Lung (tissue), 12 donors: ENCODE results near the gene CHMP4A. TPM values are rescaled to one million over a fixed set of nuclear protein-coding genes. Genes with fewer than 3 reads are reported as not detected.

Experiments used
- ATAC-seq: fragments of 200-7000 bp; cut with Tn5 transposase; one replicate; pipeline ENCODE4 v1.9.1; 2020; ENCODE audit warnings: moderate number of reproducible peaks; ENCODE audit not compliant: insufficient read depth, low FRiP score
- DNase-seq, 3 donors: peaks; one replicate each; pipeline ENCODE4 v3.0.0-alpha.2; 2013 to 2017
- H3K27ac ChIP-seq, 2 donors: one replicate each; pipeline ENCODE4 v1.5.1; 2013; ENCODE audit warnings: mild to moderate bottlenecking in 2 of 2, moderate library complexity in 2 of 2, control low read depth in 1 of 2, inconsistent platforms in 1 of 2, low read depth in 1 of 2, low read length in 1 of 2
- H3K27me3 ChIP-seq, 3 donors: one replicate each; pipeline ENCODE4 v1.5.1; 2013; ENCODE audit warnings: low read length in 2 of 3; ENCODE audit not compliant: control insufficient read depth in 3 of 3, insufficient read depth in 3 of 3
- H3K36me3 ChIP-seq, 4 donors: one replicate each; pipeline ENCODE4 v1.5.1; 2013; ENCODE audit warnings: low read length in 4 of 4, mild to moderate bottlenecking in 1 of 4, moderate library complexity in 1 of 4; ENCODE audit not compliant: control insufficient read depth in 4 of 4, insufficient read depth in 4 of 4
- H3K4me1 ChIP-seq, 5 donors: one replicate each; pipeline ENCODE4 v1.5.1; 2013; ENCODE audit warnings: low read length in 5 of 5, mild to moderate bottlenecking in 2 of 5, moderate library complexity in 1 of 5; ENCODE audit not compliant: control insufficient read depth in 5 of 5, insufficient read depth in 5 of 5
- H3K4me3 ChIP-seq: one replicate; pipeline ENCODE4 v1.5.1; 2013; ENCODE audit warnings: mild to moderate bottlenecking, control low read depth, moderate library complexity
- H3K9ac ChIP-seq, 2 donors: one replicate each; pipeline ENCODE4 v1.5.1; 2013; ENCODE audit warnings: low read length in 2 of 2, control low read depth in 1 of 2; ENCODE audit not compliant: insufficient read depth in 1 of 2
- H3K9me3 ChIP-seq, 4 donors: one replicate each; pipeline ENCODE4 v1.5.1; 2013; ENCODE audit warnings: low read length in 3 of 4, mild to moderate bottlenecking in 1 of 4, moderate library complexity in 1 of 4; ENCODE audit not compliant: control insufficient read depth in 4 of 4, insufficient read depth in 3 of 4
- WGBS, 2 donors: extraction: QIAGEN DNeasy Blood & Tissue Kit; methylation state at CpG; one replicate each; pipeline ENCODE4 v1.1.7; 2013; 5-methylcytosine and 5-hydroxymethylcytosine counted together
- polyA plus RNA-seq, 2 donors: library from polyadenylated mRNA; stranded (reverse); fragments of 200-250 nt; gene quantifications; one replicate each; pipeline ENCODE4 v1.2.1, GENCODE V29; 2013
- total RNA-seq, 2 donors: library from RNA; depleted of rRNA in 1 of 2; stranded (reverse); fragments of >200 nt in 1 of 2; gene quantifications; one replicate each; pipeline ENCODE4 v1.2.1, GENCODE V29; 2014 to 2021
- TF ChIP-seq, protein P1 (sequence below): IDR thresholded peaks from 2 replicates; pipeline ENCODE4 v1.5.1; 2012; ENCODE audit warnings: mild to moderate bottlenecking; ENCODE audit errors: control extremely low read depth, extremely low read depth
- donor health status: control.
- donor health status: control.
- donor health status: Bipolar disorder and iron deficiency.
- donor health status: healthy.
- donor health status: DM: yes; HTN: yes; CAD: no.

Gene CHMP4A
- total and polyA plus RNA-seq, 4 donors = 37.2 to 103 (median 60.6) TPM

- TF ChIP-seq, protein P1, sequence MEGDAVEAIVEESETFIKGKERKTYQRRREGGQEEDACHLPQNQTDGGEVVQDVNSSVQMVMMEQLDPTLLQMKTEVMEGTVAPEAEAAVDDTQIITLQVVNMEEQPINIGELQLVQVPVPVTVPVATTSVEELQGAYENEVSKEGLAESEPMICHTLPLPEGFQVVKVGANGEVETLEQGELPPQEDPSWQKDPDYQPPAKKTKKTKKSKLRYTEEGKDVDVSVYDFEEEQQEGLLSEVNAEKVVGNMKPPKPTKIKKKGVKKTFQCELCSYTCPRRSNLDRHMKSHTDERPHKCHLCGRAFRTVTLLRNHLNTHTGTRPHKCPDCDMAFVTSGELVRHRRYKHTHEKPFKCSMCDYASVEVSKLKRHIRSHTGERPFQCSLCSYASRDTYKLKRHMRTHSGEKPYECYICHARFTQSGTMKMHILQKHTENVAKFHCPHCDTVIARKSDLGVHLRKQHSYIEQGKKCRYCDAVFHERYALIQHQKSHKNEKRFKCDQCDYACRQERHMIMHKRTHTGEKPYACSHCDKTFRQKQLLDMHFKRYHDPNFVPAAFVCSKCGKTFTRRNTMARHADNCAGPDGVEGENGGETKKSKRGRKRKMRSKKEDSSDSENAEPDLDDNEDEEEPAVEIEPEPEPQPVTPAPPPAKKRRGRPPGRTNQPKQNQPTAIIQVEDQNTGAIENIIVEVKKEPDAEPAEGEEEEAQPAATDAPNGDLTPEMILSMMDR = no peak
- Histone ChIP-seq H3K36me3 (peaks cover 4 to 29% (median 7%) of the 10 kb centered on the region in 4 donors), H3K4me3 (peak overlapping the region; percentile 12), H3K9me3 (no peaks in the 10 kb centered on the region), H3K9ac (no peak overlapping the region), H3K4me1 (peaks cover 0 to 14% (median 4%) of the 10 kb centered on the region in 5 donors), H3K27me3 (no peaks in the 10 kb centered on the region), H3K27ac (peak overlapping the region in 1 of 2 donors; percentile 22)
- ATAC-seq = no peak
- WGBS, 2 donors = 22 to 41% methylated on average over 30 of the region's 30 CpGs
- peak in 2 of 3 donors; percentile 22 to 34 for DNase-seq
Observed at GRCh38 chr14:24172261-24172860, 40.9 kb downstream of the CHMP4A start.

DNA sequence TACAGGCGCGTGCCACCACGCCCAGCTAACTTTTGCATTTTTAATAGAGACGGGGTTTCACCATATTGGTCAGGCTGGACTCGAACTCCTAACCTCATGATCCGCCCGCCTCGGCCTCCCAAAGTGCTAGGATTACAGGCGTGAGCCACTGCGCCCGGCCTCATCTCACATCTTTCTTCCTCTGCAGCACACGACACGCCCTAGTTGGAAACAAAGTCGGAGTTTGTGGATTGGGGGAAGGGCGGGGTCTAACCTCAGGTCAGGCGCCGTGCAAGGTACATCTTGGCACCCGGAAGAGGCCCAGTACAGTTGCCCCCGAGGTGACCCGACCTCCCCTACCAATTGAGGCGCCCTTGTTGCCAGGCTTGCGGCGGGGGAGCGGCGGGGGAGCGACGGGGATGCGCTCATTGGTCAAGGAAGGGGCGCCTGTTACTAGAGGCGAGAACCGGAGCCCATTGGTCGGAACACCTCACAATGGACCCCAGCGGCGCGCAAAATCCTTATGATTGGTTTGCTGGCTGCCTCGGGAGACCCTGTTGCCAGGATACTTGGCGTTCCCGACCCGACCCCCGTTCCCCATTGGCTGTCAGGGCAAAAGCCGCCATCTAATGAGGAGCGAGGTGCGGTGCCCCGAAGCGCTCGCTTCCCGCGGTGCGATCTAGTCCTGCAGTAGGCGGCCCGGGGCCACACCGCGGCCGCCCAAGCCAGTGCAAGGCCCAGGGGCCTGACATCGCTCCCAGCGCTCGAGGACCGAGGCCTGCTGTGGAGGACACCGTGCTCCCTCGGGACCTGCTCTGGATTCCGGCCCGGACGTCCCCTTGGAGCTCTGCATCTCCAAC, 41.6 kb downstream of the CHMP4A start, which contains the start of gene REC8:
Gene REC8 (plus strand): TSS at position 659 of the 839 bp plus-strand sequence. CDS start 473 bp downstream, outside the sequence.
- H3K9me3 ChIP-seq = no peaks in the 10 kb centered on the region
- H3K9ac ChIP-seq = no peak within 1 kb of the TSS
- H3K27ac ChIP-seq = peak within 1 kb of the TSS in 1 of 2 donors; percentile 22
- peak; percentile 95 for DNase-seq
- TF ChIP-seq, protein P1 = no peak
- H3K4me1 ChIP-seq = peaks cover 0 to 14% (median 4%) of the 10 kb centered on the region in 5 donors
- ATAC-seq = peak; percentile 86
- no peaks in the 10 kb centered on the region for H3K27me3 ChIP-seq
- H3K36me3 ChIP-seq = peaks cover 4 to 26% (median 8%) of the 10 kb centered on the region in 4 donors
- WGBS, 2 donors = 14 to 26% methylated on average over 62 to 63 of the region's 63 CpGs
- H3K4me3 ChIP-seq = peak within 1 kb of the TSS; percentile 12

DNA sequence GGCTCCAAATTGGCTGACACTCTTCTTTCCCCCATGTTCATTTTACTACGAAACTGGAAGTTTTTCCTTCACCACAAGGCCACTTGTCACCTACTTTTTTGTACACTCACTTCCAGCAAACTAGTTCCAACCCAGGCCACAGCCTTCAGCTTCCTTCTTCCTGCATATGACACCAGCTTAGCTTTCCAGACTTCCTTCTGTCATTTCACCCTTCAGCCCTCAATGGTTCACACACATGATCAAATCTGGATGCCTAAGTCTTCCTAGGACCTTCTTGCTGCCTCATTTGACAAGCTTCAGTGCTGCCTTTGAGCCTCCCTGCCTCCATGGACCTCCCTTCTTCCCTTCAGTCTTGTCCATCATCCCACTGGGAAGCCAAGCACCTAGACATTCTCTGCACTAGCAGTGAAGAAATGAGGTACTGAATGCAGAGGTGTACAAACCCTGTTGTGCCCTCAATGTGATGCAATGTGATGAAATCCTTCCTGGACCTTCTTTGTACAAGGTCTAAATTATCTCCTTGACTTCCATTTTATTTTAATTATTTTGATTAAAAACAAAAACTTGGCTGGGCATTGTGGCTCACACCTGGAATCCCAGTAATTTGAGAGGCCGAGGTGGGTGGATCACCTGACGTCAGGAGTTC, 45.7 kb downstream of the CHMP4A start:
- ATAC-seq (no peak), DNase-seq (no peak)
- Histone ChIP-seq H3K9me3 (no peaks in the 10 kb centered on the region), H3K9ac (no peak overlapping the region), H3K27me3 (no peaks in the 10 kb centered on the region), H3K4me3 (no peak overlapping the region), H3K36me3 (peaks cover 22 to 50% (median 33%) of the 10 kb centered on the region in 4 donors), H3K4me1 (peaks cover 0 to 14% (median 4%) of the 10 kb centered on the region in 5 donors), H3K27ac (peak overlapping the region in 1 of 2 donors; percentile 61)
- 76 to 81% methylated on average over 3 of the region's 3 CpGs for WGBS, 2 donors
- TF ChIP-seq, protein P1 = no peak
